Neural cell (in vitro differentiated cells): ENCODE results near the gene AQP4. TPM values are rescaled to one million over a fixed set of nuclear protein-coding genes. Genes with fewer than 3 reads are reported as not detected.

Experiments
- H2AFZ ChIP-seq: fragments of 200-600, 300-800 bp; sonication (generic), shearing (Covaris generic); 2 replicates; pipeline ENCODE4 v1.6.0; 2014; ENCODE audit warnings: low read depth, mild to moderate bottlenecking, antibody characterized with exemption, low read length, moderate library complexity
- H3F3A ChIP-seq: fragments of 200-600 bp; shearing (Covaris generic); 2 replicates; pipeline ENCODE4 v1.6.1; 2016; ENCODE audit warnings: mild to moderate bottlenecking, moderate library complexity, mixed read lengths, antibody characterized with exemption, low read length; ENCODE audit not compliant: insufficient read depth, poor library complexity, severe bottlenecking
- H3K27ac ChIP-seq: fragments of 200-600, 300-800 bp; sonication (generic), shearing (Covaris generic); 2 replicates; pipeline ENCODE4 v1.5.1; 2014; ENCODE audit warnings: mild to moderate bottlenecking, low read length, moderate library complexity
- H3K27me3 ChIP-seq: fragments of 300-800, 200-600 bp; sonication (generic), shearing (Covaris generic); 2 replicates; pipeline ENCODE4 v1.6.0; 2014; ENCODE audit warnings: mild to moderate bottlenecking, low read depth, low read length, moderate library complexity; ENCODE audit not compliant: insufficient read depth
- H3K36me3 ChIP-seq: fragments of 300-800, 200-600 bp; sonication (generic), shearing (Covaris generic); 2 replicates; pipeline ENCODE4 v1.5.1; 2014; ENCODE audit warnings: mild to moderate bottlenecking, antibody characterized with exemption, low read length, moderate library complexity; ENCODE audit not compliant: insufficient read depth
- H3K4me2 ChIP-seq: fragments of 300-800, 200-600 bp; sonication (generic), shearing (Covaris generic); 2 replicates; pipeline ENCODE4 v1.6.0; 2014; ENCODE audit warnings: mild to moderate bottlenecking, low read length
- H3K4me3 ChIP-seq: fragments of 300-800, 200-600 bp; sonication (generic), shearing (Covaris generic); 2 replicates; pipeline ENCODE4 v1.5.1; 2014; ENCODE audit warnings: mild to moderate bottlenecking, low read length, moderate library complexity
- H3K79me2 ChIP-seq: fragments of 200-600 bp; shearing (Covaris generic); replicated peaks from 2 replicates; pipeline ENCODE4 v1.6.0; 2014; ENCODE audit warnings: mild to moderate bottlenecking, low read length, moderate library complexity; ENCODE audit not compliant: insufficient read depth
- H3K9ac ChIP-seq: fragments of 300-800, 200-600 bp; sonication (generic), shearing (Covaris generic); 2 replicates; pipeline ENCODE4 v1.6.1; 2016; ENCODE audit warnings: mild to moderate bottlenecking, low read length, mixed read lengths
- H3K9me2 ChIP-seq: fragments of 200-600 bp; shearing (Covaris generic); 2 replicates; pipeline ENCODE4 v1.6.1; 2016; ENCODE audit warnings: mild to moderate bottlenecking, low read length, mixed read lengths; ENCODE audit not compliant: insufficient read depth
- H3K9me3 ChIP-seq: fragments of 200-600, 300-800 bp; sonication (generic), shearing (Covaris generic); 2 replicates; pipeline ENCODE4 v1.6.1; 2016; ENCODE audit warnings: mild to moderate bottlenecking, mixed run types, low read length, moderate library complexity, mixed read lengths
- H4K20me1 ChIP-seq: fragments of 200-600 bp; shearing (Covaris generic); 2 replicates; pipeline ENCODE4 v1.6.1; 2016; ENCODE audit warnings: mild to moderate bottlenecking, mixed run types; ENCODE audit not compliant: insufficient read depth
- EP300 ChIP-seq: fragments of 450-650 bp; conservative IDR thresholded peaks from 2 replicates; pipeline ENCODE4 v1.6.1; 2014; ENCODE audit warnings: antibody characterized with exemption, mild to moderate bottlenecking, moderate library complexity; ENCODE audit not compliant: poor library complexity, severe bottlenecking
- EZH2 ChIP-seq: fragments of 200-600, 300-800 bp; shearing (Covaris generic), sonication (generic); IDR thresholded peaks from 2 replicates; pipeline ENCODE4 v1.6.1; 2014; ENCODE audit warnings: antibody characterized with exemption, low read length, borderline replicate concordance, mild to moderate bottlenecking; ENCODE audit not compliant: insufficient read depth, poor library complexity, severe bottlenecking
- MXI1 ChIP-seq: fragments of 450-650 bp; conservative IDR thresholded peaks from 2 replicates; pipeline ENCODE4 v1.6.1; 2014; ENCODE audit warnings: antibody characterized with exemption, mild to moderate bottlenecking; ENCODE audit not compliant: poor library complexity, severe bottlenecking
- POLR2AphosphoS5 ChIP-seq: IDR thresholded peaks from 2 replicates; pipeline ENCODE4 v1.6.1; 2012
- RAD21 ChIP-seq: fragments of 450-650 bp; conservative IDR thresholded peaks from 2 replicates; pipeline ENCODE4 v1.6.1; 2014; ENCODE audit warnings: antibody characterized with exemption, mild to moderate bottlenecking, moderate library complexity
- SMC3 ChIP-seq: fragments of 450-650 bp; conservative IDR thresholded peaks from 2 replicates; pipeline ENCODE4 v1.6.1; 2014; ENCODE audit warnings: antibody characterized with exemption, mild to moderate bottlenecking, moderate library complexity; ENCODE audit not compliant: poor library complexity
- TAF1 ChIP-seq: IDR thresholded peaks from 2 replicates; pipeline ENCODE4 v1.6.1; 2012; ENCODE audit warnings: low read depth
- polyA plus RNA-seq: library from polyadenylated mRNA; depleted of rRNA; stranded (reverse); fragments of >200 nt; gene quantifications from 2 replicates; pipeline ENCODE4 v1.2.3, GENCODE V29; 2014
- TF ChIP-seq, protein P1 (sequence below): fragments of 450-650 bp; IDR thresholded peaks from 2 replicates; pipeline ENCODE4 v1.5.1; 2014; ENCODE audit warnings: antibody characterized with exemption, mild to moderate bottlenecking, moderate library complexity; ENCODE audit not compliant: poor library complexity, severe bottlenecking
- TF ChIP-seq, protein P2 (sequence below): IDR thresholded peaks from 2 replicates; pipeline ENCODE4 v1.6.1; 2012; ENCODE audit warnings: borderline replicate concordance

Gene AQP4
- polyA plus RNA-seq, 1 donor from 2014 or later, result 0.24 TPM

- no peak overlapping the region for H2AFZ ChIP-seq
- H3K27ac ChIP-seq, result no peak overlapping the region
- H3K4me2 ChIP-seq, result no peak overlapping the region
Observed at GRCh38 chr18:26869640-26870039, 4.1 kb upstream of the AQP4 start.

GRCh38 chr18:26868968-26869586 is 3.6 kb upstream of the AQP4 start:
- Histone ChIP-seq H2AFZ (no peak overlapping the region), H3K27ac (no peak overlapping the region)
- TF ChIP-seq, protein P1, sequence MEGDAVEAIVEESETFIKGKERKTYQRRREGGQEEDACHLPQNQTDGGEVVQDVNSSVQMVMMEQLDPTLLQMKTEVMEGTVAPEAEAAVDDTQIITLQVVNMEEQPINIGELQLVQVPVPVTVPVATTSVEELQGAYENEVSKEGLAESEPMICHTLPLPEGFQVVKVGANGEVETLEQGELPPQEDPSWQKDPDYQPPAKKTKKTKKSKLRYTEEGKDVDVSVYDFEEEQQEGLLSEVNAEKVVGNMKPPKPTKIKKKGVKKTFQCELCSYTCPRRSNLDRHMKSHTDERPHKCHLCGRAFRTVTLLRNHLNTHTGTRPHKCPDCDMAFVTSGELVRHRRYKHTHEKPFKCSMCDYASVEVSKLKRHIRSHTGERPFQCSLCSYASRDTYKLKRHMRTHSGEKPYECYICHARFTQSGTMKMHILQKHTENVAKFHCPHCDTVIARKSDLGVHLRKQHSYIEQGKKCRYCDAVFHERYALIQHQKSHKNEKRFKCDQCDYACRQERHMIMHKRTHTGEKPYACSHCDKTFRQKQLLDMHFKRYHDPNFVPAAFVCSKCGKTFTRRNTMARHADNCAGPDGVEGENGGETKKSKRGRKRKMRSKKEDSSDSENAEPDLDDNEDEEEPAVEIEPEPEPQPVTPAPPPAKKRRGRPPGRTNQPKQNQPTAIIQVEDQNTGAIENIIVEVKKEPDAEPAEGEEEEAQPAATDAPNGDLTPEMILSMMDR, result no peak
- TF ChIP-seq RAD21 (no peak), EP300 (no peak), TAF1 (no peak), SMC3 (no peak), EZH2 (no peak)
- TF ChIP-seq, protein P2, sequence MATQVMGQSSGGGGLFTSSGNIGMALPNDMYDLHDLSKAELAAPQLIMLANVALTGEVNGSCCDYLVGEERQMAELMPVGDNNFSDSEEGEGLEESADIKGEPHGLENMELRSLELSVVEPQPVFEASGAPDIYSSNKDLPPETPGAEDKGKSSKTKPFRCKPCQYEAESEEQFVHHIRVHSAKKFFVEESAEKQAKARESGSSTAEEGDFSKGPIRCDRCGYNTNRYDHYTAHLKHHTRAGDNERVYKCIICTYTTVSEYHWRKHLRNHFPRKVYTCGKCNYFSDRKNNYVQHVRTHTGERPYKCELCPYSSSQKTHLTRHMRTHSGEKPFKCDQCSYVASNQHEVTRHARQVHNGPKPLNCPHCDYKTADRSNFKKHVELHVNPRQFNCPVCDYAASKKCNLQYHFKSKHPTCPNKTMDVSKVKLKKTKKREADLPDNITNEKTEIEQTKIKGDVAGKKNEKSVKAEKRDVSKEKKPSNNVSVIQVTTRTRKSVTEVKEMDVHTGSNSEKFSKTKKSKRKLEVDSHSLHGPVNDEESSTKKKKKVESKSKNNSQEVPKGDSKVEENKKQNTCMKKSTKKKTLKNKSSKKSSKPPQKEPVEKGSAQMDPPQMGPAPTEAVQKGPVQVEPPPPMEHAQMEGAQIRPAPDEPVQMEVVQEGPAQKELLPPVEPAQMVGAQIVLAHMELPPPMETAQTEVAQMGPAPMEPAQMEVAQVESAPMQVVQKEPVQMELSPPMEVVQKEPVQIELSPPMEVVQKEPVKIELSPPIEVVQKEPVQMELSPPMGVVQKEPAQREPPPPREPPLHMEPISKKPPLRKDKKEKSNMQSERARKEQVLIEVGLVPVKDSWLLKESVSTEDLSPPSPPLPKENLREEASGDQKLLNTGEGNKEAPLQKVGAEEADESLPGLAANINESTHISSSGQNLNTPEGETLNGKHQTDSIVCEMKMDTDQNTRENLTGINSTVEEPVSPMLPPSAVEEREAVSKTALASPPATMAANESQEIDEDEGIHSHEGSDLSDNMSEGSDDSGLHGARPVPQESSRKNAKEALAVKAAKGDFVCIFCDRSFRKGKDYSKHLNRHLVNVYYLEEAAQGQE, result no peak

More at GRCh38 chr18:26869640-26870039, 4.1 kb upstream of the AQP4 start:
- Histone ChIP-seq H3F3A (no peaks in the 10 kb centered on the region), H3K27me3 (peaks cover under 1% of the 10 kb centered on the region), H3K79me2 (no peaks in the 10 kb centered on the region), H3K9me3 (no peaks in the 10 kb centered on the region), H4K20me1 (no peaks in the 10 kb centered on the region), H3K9me2 (no peaks in the 10 kb centered on the region), H3K4me3 (no peak overlapping the region), H3K36me3 (no peaks in the 10 kb centered on the region), H3K9ac (no peak overlapping the region)
- no peak for TF ChIP-seq SMC3
- TF ChIP-seq POLR2AphosphoS5, result no peak
- no peak for TF ChIP-seq MXI1
- TF ChIP-seq, protein P1, result no peak
- TF ChIP-seq RAD21, result no peak
- no peak for TF ChIP-seq EZH2
- TF ChIP-seq, protein P2, result no peak
- no peak for TF ChIP-seq EP300
- TF ChIP-seq TAF1, result no peak

More at GRCh38 chr18:26868968-26869586, 3.6 kb upstream of the AQP4 start:
- Histone ChIP-seq H3K4me2 (no peak overlapping the region), H3K9ac (no peak overlapping the region), H3F3A (no peaks in the 10 kb centered on the region), H3K4me3 (no peak overlapping the region), H3K9me2 (no peaks in the 10 kb centered on the region), H3K27me3 (peaks cover 6% of the 10 kb centered on the region), H3K79me2 (no peaks in the 10 kb centered on the region), H3K36me3 (no peaks in the 10 kb centered on the region), H3K9me3 (no peaks in the 10 kb centered on the region), H4K20me1 (no peaks in the 10 kb centered on the region)
